Activated CD4-positive, alpha-beta T cell treated with anti-CD3 and anti-CD28 coated beads, Interleukin-2, amount 50 U/mL, for 24 hours (primary cell): ENCODE results near the gene CYP2B6.
"Not testable (repeated sequence)": the region's sequence is repeated elsewhere in the genome, so short reads cannot be mapped to it uniquely, and the experiment has no call there.

Experiments used
- DNase-seq, 2 donors: peaks; one replicate each; pipeline ENCODE4 v3.0.0-alpha.2; 2020; ENCODE audit warnings: low read depth in 1 of 2, low spot score in 1 of 2

The CYP2B6 gene

DNA sequence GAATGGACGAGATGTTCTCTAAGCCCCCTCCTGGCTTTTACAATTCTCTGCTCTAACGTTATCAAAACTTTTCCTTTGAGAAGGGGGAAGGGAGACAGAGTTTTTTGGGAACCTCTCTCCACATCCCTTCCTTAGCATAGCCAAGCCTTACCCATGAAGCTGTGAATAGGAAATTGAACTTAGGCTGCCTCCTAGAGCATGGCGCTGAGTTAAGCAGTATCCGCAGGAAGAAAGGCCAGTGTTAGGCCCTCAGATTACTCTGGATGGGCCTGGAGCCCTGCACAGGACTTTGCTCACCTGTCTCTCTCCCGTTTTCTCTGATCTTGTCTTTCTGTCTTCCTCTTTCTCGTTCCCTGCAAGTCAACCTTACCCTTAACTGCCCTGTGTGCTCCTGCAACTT is 39.6 kb downstream of the CYP2B6 start:
- no peak for DNase-seq

DNA sequence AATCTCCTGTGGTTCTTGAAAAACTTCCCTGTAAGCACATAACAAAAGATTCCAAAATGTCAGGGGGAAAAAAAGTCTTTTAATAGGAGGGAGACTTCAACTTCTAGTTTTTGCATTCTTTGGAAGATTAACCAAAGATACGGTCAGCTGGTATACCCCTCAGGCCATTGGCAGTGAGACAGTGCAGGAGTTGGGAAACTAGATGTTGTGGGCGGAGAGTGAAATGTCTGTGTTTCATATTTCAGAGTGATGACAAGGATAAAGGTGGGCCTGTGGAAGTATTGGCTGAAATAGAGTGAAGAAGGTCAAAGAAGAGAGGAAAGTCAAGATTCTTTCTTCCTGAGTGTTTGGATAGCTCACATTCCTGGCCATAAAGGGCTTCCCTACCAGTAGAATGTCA is 40.8 kb downstream of the CYP2B6 start:
- no peak for DNase-seq

DNA sequence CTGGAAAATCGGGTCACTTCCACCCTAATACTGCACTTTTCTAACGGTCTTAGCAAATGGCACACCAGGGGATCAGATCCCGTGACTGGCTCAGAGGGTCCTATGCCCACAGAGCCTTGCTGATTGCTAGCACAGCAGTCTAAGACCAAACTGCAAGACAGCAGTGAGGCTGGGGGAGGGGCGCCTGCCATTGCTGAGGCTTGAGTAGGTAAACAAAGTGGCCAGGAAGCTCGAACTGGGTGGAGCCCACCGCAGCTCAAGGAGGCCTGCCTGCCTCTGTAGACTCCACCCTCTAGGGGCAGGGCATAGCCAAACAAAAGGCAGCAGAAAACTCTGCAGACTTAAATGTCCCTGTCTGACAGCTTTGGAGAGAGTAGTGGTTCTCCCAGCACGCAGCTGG is 42.2 kb downstream of the CYP2B6 start:
- DNase-seq, result not testable (repeated sequence)

DNA sequence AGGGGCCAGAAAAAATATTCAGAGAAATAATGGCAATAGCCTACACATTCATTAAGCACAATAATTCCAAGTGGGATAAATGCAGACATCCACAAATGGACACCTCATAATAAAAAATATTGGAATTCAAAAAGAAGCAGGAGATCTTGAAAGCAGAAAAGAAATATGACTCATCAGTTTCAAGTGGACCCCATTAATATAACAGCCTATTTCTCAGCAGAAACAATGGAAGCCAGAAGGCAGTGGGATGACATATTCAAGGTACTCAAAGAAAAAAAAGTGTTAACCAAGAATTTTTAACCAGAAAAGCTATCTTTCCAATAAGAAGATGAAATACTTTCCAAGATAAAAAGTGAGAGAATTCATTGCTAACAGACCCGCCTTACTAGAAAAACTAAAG is 48.7 kb downstream of the CYP2B6 start:
- DNase-seq, result no peak

DNA sequence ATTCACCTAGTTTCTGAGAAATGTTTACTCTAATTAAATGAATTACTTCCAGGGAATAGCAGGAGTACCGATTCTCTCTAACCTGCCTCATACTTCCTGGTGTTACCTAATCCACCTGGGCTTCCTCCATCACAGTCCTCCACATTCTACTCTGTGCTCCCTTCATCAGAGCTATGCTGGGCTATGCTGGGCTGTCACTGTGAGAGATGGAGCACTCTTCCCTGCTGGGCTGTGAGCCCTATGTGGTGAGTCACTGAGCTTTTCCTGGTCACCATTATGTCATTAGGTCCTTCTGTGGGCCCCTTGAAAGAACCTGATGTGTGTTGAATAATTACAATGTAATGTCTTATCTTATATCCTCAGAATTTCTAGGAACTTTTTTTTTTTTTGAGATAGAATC is 54.0 kb downstream of the CYP2B6 start:
- DNase-seq, result not testable (repeated sequence)

DNA sequence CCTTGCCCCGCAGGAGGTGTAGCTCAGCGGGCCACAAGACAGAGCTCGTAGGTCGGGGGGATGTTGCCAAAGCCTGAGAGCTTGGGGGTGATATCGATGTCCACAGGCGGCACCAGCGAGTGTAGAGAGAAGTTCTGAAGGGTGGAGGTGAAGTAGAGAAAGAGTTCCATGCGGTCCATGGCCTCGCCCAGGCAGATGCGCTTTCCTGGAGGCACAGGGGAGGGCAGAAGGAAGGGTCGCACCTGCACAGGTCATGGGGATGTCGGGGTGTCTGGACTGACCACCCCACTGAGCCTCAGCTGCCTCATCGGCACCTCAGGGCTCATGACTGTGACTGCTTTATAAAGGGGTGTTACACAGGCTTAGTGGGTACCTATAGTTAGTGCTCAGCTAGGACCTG is 59.3 kb downstream of the CYP2B6 start:
- no peak for DNase-seq

DNA sequence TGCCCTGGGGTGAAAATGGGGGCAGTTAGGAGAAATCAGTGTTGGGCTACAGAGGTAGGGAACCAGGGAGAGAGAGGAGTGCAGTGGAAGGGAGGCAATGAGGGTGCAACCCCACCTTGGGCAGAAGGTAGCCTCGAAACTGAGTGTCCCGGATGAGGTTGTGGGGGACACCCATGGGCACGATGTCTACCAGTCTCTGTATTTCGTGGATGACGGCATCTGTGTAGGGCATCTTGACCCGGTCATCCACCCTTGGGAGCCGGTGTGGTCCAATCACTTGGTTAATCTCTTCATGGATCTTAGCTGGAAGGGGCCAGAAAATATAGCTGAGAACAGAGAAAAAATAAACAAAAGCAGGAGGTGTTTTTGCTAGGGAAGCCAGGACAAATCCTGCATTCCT is 61.1 kb downstream of the CYP2B6 start:
- not testable (repeated sequence) for DNase-seq

DNA sequence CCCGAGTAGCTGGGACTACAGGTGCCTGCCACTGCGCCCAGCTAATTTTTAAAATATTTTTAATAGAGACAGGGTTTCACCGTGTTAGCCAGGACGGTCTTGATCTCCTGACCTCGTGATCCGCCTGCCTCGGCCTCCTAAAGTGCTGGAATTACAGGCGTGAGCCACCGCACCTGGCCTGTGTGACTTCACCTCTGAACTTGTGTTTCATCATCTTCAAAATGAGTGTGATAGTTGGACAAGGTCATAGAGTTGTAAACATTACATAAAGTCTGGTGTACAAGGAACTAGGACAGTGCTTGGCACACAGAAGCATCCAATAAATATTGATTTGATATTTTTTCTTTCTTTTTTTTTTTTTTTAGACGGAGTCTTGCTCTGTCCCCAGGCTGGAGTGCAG is 62.2 kb downstream of the CYP2B6 start:
- not testable (repeated sequence) for DNase-seq

DNA sequence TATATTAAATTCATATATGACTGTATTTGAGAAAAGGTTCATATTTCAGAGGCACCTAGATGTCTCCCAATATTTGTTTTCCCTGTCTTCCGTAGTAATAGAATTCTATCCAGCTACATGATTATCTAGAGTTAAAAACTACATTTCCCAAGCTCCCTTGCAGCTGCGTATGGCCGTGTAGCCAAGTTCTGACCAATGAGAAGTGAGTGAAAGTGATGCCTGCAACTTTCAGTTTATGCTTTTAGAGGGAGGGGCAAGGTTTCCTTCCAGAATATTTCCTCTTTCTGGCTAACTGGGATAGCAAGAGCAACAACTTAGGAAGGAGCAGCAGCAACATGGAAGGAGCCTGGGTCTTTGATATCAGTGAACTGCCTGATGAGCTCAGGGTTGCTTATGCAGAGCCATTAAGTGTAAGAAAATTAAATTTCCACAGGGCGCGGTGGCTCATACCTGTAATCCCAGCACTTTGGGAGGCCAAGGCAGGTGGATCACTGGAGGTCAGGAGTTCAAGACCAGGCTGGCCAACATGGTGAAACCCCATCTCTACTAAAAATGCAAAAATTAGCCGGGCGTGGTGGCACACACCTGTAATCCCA is 74.0 kb downstream of the CYP2B6 start:
- DNase-seq, result no peak
